ENCODE data around the gene POU2AF2.
A peak's percentile ranks its signal among the peaks of the same experiment; 100 is the strongest.
"Not testable (repeated sequence)": the region's sequence is repeated elsewhere in the genome, so short reads cannot be mapped to it uniquely, and the experiment has no call there.

Gene POU2AF2

DNA sequence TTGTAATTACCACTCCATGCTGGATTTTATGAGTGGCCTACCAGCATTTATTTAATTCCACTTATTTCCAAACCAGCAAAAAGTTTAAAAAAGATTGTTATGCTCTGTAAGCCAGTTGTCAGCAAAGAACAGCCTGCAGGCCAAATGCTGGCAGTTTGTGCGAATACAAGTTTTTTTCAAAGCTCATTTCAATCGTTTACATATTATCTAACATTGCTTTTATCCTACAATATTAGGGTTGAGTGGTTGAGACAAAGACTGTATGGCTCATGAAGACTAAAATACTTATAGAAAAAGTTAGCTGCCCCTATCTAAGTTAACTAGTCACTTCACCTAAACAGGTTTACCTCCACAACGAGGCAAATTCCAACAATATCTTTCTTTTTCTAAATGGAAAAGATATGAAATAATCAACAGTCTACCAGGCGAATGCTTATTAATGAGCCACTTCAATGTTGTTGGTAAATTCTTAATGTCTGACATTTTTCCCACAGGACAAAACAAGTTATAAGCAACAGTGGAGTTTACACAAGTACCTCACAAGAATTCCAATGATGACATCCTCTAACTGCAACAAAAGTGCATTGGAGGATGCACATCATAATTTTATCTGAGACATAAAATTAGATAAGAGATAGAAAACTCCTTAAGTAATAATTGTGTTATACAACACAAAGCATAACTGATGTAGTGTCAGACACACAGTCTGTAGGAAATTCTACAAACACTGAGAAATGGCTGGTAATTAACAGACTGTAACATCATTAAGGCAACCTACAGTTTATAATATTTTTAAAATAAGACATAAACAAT lies 35.8 kb upstream of the POU2AF2 start:
- no peak overlapping the region for H3K4me3 ChIP-seq (ENCODE audit: control insufficient read depth, low read depth, low read length)
- TF ChIP-seq, protein P1, sequence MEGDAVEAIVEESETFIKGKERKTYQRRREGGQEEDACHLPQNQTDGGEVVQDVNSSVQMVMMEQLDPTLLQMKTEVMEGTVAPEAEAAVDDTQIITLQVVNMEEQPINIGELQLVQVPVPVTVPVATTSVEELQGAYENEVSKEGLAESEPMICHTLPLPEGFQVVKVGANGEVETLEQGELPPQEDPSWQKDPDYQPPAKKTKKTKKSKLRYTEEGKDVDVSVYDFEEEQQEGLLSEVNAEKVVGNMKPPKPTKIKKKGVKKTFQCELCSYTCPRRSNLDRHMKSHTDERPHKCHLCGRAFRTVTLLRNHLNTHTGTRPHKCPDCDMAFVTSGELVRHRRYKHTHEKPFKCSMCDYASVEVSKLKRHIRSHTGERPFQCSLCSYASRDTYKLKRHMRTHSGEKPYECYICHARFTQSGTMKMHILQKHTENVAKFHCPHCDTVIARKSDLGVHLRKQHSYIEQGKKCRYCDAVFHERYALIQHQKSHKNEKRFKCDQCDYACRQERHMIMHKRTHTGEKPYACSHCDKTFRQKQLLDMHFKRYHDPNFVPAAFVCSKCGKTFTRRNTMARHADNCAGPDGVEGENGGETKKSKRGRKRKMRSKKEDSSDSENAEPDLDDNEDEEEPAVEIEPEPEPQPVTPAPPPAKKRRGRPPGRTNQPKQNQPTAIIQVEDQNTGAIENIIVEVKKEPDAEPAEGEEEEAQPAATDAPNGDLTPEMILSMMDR (conservative IDR thresholded peaks at IDR 0.05; ENCODE audit: control insufficient read depth, insufficient read depth, low read depth, low read length): no peak
- DNase-seq (ENCODE audit: low read depth): no peak

- no peak overlapping the region for H3K4me3 ChIP-seq (ENCODE audit: control insufficient read depth, low read depth, low read length)
- peak; percentile 46 for DNase-seq (ENCODE audit: low read depth)
- TF ChIP-seq, protein P1 (conservative IDR thresholded peaks at IDR 0.05; ENCODE audit: control insufficient read depth, insufficient read depth, low read depth, low read length): no peak
These were observed 32.3 kb upstream of the POU2AF2 start for GRCh38 chr11:111213256-111213655.

DNA sequence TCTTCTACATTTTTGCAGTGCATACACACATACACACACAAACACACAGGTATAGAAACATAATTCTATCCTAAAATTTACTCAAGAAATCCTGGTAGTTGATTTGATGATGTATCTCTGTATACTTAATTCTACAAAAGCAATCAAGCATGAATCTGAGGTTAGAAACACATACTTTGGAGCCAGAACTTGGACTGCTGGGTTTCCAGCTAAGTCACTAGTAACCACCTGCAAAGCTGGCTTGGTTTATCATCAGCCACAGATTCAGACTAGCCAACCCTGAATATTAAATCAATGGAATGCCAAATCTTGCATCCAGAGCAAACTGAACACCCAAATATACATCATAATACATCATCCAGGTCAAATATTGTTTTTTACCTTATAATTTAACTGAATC lies 24.8 kb upstream of the POU2AF2 start:
- DNase-seq (ENCODE audit: low read depth): no peak
- TF ChIP-seq, protein P1 (conservative IDR thresholded peaks at IDR 0.05; ENCODE audit: control insufficient read depth, insufficient read depth, low read depth, low read length): no peak
- no peak overlapping the region for H3K4me3 ChIP-seq (ENCODE audit: control insufficient read depth, low read depth, low read length)

GRCh38 chr11:111221208-111221607 lies 24.3 kb upstream of the POU2AF2 start:
- TF ChIP-seq, protein P1 (conservative IDR thresholded peaks at IDR 0.05; ENCODE audit: control insufficient read depth, insufficient read depth, low read depth, low read length): no peak
- no peak overlapping the region for H3K4me3 ChIP-seq (ENCODE audit: control insufficient read depth, low read depth, low read length)
- DNase-seq (ENCODE audit: low read depth): no peak

DNA sequence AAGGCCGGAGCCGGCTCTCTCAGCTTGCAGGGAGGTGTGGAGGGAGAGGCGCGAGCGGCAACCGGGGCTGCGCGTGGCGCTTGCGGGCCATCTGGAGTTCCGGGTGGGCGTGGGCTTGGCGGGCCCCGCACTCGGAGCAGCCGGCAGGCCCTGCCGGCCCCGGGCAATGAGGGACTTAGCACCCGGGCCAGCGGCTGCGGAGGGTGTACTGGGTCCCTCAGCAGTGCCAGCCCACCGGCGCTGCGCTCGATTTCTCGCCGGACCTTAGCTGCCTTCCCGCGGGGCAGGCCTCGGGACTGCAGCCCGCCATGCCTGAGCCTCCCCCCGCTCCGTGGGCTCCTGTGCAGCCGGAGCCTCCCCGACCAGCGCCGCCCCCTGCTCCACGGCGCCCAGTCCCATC lies 23.6 kb upstream of the POU2AF2 start:
- DNase-seq (ENCODE audit: low read depth); H3K4me3 ChIP-seq (ENCODE audit: control insufficient read depth, low read depth, low read length): not testable (repeated sequence)

GRCh38 chr11:111222821-111223455 lies 22.6 kb upstream of the POU2AF2 start:
- DNase-seq (ENCODE audit: low read depth); H3K4me3 ChIP-seq (ENCODE audit: control insufficient read depth, low read depth, low read length): not testable (repeated sequence)

GRCh38 chr11:111225881-111226280 lies 19.6 kb upstream of the POU2AF2 start:
- DNase-seq (ENCODE audit: low read depth): no peak
- TF ChIP-seq, protein P1 (conservative IDR thresholded peaks at IDR 0.05; ENCODE audit: control insufficient read depth, insufficient read depth, low read depth, low read length): no peak
- H3K4me3 ChIP-seq (ENCODE audit: control insufficient read depth, low read depth, low read length): no peak overlapping the region
